NCI-H1105 treated with DMSO at 0.1 percent for 48 hours (cell line): ENCODE measurements around the gene MMP1.
A peak's percentile ranks its signal among the peaks of the same experiment; 100 is the strongest.

Source experiments
- DNase-seq: peaks from one replicate; lab custom pipeline; 2025; lab: John Stamatoyannopoulos, UW

The MMP1 gene

DNA sequence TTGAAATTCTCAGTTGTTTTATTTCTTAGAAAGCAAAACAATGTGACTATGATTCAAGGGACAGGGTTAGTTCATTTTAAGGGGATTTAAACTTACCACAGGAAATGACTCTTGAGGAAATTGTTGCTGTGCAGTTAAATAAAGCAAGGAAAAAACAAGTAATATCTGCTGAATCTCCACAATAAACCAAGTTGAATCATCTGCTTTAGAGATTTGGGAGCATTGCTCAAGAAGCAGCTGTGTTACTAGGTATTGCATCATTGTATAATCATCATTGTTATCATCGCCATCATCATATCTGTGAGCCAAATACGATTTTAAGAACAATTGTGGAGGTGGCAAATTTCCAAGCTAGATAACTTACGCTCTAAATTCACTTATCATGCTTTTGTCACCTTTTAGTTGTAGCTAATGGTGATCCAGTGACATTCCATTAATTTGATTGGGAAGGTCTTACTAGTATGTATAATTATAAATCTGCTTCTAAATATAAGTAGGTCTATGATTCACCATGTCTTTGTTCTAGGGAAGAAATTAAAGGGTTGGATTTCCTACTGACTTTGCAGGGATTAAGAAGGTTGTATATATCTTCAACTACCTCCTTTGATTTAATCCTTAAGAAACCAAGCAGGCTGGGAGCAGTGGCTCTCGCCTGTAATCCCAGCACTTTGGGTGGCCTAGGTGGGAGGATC, 37.5 kb downstream of the MMP1 start:
- DNase-seq, result peak; percentile 23

DNA sequence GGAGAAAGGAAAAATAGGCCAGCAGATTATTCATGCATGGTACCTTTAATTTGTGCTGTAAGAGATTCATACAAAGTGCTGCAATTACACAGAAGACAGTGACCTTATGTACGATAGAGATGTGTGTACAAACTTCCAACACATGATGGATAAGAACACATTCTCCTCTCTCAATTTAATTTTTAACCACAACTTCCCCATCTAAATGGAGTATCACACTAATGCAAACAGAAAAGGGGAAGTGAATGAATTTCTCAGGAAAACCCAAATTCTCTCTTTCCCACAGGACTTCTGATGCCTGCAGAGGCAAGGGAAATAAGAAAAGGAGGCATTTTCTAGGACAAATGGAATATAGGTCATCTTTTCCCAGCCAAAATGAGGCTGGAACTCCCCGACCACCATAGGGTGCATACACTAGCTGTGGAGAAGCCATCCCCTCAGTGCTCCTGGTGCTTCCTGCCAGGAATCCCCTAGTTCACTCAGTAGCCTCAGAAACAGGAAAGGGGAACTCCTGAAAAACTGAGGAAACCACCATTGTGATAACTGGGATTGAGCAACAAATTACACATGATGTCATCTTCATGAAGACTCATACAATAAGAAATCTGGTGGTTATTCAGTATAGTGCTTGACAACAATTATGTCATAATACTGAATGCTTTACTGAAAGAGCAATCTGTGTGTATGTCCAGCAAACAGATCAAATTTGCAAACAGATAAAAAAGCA, 40.0 kb downstream of the MMP1 start:
- DNase-seq, result no peak

DNA sequence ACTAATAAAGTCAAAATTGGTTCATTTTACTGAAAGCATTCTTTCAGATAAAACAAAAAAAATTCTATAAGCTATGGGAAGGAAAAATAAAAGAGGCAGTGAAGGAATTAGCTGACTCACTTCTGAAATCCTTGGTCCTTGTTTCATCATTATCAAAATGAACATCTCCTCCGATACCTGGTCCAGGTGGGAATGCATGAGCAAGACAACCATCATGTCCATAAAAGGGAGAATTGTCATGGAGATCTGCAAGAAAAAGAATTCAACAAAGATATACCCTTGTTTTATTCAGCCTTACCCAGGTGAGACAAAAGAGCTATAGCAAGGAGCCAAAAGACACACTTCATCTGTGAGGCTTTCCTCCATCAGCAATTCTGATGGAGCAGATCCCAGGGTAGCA, 44.7 kb downstream of the MMP1 start:
- DNase-seq, result no peak

DNA sequence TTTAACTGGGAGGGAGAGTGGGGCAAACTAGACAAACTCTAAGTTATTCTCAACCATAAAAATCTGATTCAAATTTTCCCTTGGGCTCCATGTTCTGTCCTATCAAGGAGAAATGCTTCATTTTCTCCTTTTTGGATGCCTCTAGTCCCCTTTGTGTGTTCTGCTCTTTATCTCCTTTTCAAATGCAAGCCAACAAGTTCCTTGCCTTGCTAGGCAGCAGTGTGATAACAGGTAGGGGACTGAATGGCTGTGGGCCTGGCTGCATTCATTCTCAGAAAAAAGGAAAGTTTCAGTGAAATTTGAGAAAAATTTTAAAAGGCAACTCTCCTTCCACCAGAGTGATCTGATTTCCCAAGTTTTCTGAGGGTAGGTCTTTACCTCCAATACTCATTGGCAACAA, 46.3 kb downstream of the MMP1 start:
- DNase-seq, result no peak

DNA sequence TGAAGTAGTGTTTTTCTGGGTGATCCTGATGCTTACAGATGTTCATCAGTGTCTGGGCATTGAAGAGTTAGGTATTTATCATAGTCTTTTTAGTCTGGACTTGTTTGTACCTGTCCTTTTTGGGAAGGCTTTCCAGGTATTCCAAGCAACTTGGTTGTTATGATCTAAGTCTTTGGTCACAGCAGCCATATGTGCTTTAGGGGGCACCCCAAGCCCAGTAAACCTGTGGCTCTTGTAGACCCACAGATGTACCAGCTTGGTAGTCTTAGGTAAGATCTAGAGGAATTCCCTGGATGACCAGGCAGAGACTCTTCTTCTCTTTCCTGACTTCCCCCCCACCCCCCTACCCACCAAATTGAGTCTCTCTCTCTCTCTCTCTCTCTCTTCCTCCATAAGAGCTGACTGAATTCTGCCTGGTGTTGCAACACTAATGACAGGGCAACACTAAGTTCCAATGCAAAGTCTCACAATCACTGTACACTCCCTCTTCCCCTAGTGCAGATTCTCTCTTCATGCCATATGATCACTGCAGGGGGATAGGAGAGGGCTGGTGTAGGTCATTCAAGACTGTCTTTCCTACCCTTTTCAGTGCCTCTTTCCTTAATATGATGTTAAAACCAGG, 48.7 kb downstream of the MMP1 start:
- DNase-seq, result no peak

DNA sequence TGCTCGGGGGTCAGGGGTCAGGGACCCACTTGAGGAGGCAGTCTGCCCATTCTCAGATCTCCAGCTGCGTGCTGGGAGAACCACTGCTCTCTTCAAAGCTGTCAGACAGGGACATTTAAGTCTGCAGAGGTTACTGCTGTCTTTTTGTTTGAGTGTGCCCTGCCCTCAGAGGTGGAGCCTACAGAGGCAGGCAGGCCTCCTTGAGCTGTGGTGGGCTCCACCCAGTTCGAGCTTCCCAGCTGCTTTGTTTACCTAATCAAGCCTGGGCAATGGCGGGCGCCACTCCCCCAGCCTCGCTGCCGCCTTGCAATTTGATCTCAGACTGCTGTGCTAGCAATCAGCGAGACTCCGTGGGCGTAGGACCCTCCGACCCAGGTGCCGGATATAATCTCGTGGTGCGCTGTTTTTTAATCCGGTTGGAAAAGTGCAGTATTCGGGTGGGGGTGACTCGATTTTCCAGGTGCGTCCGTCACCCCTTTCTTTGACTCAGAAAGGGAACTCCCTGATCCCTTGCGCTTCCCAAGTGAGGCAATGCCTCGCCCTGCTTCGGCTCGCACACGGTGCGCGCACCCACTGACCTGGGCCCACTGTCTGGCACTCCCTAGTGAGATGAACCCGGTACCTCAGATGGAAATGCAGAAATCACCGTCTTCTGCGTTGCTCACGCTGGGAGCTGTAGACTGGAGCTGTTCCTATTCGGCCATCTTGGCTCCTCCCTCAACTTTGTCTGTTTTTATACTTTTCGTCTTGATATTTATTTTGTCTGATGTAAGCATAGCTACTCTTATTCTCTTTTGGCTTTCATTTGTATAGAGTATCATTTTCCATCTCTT, 51.0 kb downstream of the MMP1 start:
- DNase-seq, result peak; percentile 37
